Colonic mucosa (tissue), 4 donors: ENCODE data around the gene KRTAP12-2. TPM values are rescaled to one million over a fixed set of nuclear protein-coding genes. Genes with fewer than 3 reads are reported as not detected.

Experiments
- DNase-seq: peaks from one replicate; pipeline ENCODE4 v3.0.0-alpha.2; 2020
- H3K27ac ChIP-seq: fragments of 200-600 bp; one replicate; pipeline ENCODE4 v1.8.0; 2021
- H3K27me3 ChIP-seq: fragments of 200-600 bp; one replicate; pipeline ENCODE4 v1.8.0; 2021
- H3K36me3 ChIP-seq: fragments of 200-600 bp; one replicate; pipeline ENCODE4 v1.8.0; 2021
- H3K4me1 ChIP-seq: fragments of 200-600 bp; one replicate; pipeline ENCODE4 v1.8.0; 2021; ENCODE audit warnings: mild to moderate bottlenecking
- H3K4me3 ChIP-seq: fragments of 200-600 bp; one replicate; pipeline ENCODE4 v1.8.0; 2021
- H3K9ac ChIP-seq, 2 donors: one replicate each; pipeline ENCODE4 v1.7.0; 2013; ENCODE audit warnings: control low read depth in 2 of 2, low read depth in 2 of 2, low read length in 2 of 2
- H3K9me3 ChIP-seq: fragments of 200-600 bp; one replicate; pipeline ENCODE4 v1.8.0; 2021
- intact Hi-C: fragments of 100-400 bp; cut with DNase I; formaldehyde crosslinking; loops from one replicate; pipeline ENCODE4 v1.14.1; 2022
- total RNA-seq, 2 donors: library from RNA; stranded (reverse); fragmentation: NEBNext Ultra II Directional in 1 of 2; extraction: Animal tissue kit (Norgen Biotek cat#: 25700) in 1 of 2; gene quantifications; one replicate each; pipeline ENCODE4 v1.2.1, GENCODE V29; 2021
- TF ChIP-seq, protein P1 (sequence below): fragments of 200-600 bp; IDR thresholded peaks from one replicate; pipeline ENCODE4 v1.8.0; 2022; ENCODE audit warnings: antibody characterized with exemption, mild to moderate bottlenecking
- donor health status: healthy.
- donor health status: DM: no; HTN: no; CAD: no.
- donor health status: DM: no; HTN: no; CAD: no.

The KRTAP12-2 gene
- total RNA-seq, 2 donors from 2014 or later = not detected

DNA sequence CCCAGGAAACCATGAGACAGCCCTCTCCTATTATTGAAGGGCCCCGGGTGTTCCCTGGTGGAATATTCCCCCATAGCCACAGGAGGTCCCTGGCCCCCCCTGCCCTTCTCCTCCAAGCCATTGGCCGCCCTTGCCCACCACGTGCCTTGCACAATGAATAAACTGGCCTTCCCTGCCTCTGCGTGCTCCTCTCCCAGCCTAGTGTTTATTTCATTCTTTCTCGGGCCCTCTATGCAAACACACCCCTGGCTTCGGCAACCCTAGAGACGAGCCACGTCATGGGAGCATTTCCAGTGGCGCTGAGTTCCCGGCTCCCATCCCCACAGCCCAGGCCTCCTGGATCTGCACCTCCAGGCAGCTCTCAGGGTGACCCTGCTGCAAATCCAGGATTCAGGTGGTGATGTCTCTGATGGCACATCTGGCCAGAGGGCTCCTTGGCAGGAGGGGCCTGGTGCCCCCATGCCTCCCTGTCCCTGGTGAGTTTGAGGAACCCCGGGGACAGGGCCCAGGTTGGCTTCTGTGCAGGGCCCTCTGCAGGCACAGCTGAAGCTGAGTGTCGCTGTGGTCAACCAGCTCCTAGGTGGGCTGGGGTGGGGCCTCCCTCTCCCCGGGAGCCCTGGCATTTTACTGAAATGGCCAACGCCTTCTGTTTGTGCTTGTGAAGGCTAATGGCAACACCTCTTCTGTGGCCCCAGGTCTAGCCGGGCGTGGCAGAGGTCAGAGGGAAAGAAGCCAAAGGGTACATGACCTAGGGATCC lies 36.4 kb upstream of the KRTAP12-2 start:
- Histone ChIP-seq H3K9ac (no peak overlapping the region), H3K36me3 (no peaks in the 10 kb centered on the region), H3K4me1 (no peaks in the 10 kb centered on the region), H3K27me3 (peaks cover 30% of the 10 kb centered on the region), H3K27ac (no peak overlapping the region), H3K4me3 (no peak overlapping the region), H3K9me3 (no peaks in the 10 kb centered on the region)
- peak; percentile 11 for DNase-seq
- TF ChIP-seq, protein P1, sequence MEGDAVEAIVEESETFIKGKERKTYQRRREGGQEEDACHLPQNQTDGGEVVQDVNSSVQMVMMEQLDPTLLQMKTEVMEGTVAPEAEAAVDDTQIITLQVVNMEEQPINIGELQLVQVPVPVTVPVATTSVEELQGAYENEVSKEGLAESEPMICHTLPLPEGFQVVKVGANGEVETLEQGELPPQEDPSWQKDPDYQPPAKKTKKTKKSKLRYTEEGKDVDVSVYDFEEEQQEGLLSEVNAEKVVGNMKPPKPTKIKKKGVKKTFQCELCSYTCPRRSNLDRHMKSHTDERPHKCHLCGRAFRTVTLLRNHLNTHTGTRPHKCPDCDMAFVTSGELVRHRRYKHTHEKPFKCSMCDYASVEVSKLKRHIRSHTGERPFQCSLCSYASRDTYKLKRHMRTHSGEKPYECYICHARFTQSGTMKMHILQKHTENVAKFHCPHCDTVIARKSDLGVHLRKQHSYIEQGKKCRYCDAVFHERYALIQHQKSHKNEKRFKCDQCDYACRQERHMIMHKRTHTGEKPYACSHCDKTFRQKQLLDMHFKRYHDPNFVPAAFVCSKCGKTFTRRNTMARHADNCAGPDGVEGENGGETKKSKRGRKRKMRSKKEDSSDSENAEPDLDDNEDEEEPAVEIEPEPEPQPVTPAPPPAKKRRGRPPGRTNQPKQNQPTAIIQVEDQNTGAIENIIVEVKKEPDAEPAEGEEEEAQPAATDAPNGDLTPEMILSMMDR = no peak
- intact Hi-C loops = no loop called here

DNA sequence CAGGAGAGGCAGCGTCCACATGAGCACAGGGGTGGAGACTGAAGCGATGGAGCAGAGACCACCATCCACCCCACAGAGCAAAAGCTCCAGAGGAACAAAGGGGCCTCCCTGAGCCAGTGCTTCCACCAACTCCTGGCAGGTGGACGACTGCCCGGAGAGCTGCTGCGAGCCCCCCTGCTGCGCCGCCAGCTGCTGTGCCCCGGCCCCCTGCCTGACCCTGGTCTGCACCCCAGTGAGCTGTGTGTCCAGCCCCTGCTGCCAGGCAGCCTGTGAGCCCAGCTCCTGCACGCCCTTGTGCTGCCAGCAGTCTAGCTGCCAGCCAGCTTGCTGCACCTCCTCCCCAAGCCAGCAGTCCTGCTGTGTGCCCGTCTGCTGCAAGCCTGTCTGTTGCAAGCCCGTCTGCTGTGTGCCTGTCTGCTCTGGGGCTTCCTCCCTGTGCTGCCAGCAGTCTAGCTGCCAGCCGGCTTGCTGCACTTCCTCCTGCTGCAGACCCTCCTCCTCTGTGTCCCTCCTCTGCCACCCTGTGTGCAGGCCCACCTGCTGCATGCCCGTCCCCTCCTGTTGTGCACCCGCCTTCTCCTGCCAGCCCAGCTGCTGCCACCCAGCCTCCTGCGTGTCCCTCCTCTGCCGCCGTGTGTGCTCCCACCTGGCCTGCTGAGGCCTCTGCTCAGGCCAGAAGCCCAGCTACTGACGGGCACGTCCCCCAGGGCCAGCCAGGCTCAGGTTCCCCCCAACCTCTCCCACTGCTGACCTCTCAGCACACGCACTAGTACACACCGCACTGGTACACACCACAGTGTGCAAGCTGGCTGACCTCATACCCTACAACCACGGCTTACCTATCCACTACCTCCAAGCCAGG lies 35.6 kb upstream of the KRTAP12-2 start:
- peaks cover 30% of the 10 kb centered on the region for H3K27me3 ChIP-seq
- H3K4me1 ChIP-seq = no peaks in the 10 kb centered on the region
- TF ChIP-seq, protein P1 = no peak
- no peak overlapping the region for H3K4me3 ChIP-seq
- H3K9ac ChIP-seq = no peak overlapping the region
- intact Hi-C loops = no loop called here
- H3K36me3 ChIP-seq = no peaks in the 10 kb centered on the region
- H3K9me3 ChIP-seq = no peaks in the 10 kb centered on the region
- H3K27ac ChIP-seq = no peak overlapping the region
- peak; percentile 12 for DNase-seq

DNA sequence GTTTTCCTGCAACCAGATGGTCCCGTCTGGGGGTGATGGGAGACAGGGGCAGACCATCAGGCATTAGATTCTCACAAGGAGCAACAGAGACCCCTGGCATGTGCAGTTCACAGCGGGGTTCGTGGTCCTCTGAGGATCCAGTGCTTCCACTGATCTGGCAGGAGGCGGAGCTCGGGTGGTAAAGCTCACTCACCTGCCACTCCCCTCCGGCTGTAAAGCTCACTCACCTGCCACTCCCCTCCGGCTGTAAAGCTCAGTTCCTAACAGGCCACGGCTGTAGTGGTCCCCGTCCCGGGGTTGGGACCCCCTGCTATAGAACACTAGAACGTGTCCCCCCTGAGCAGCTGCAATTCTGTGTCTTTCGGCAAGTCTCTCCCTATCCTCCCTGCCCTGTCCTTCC lies 34.8 kb upstream of the KRTAP12-2 start:
- Histone ChIP-seq H3K9ac (no peak overlapping the region), H3K4me3 (no peak overlapping the region), H3K27me3 (peaks cover 22% of the 10 kb centered on the region), H3K27ac (no peak overlapping the region), H3K4me1 (no peaks in the 10 kb centered on the region), H3K9me3 (no peaks in the 10 kb centered on the region), H3K36me3 (no peaks in the 10 kb centered on the region)
- intact Hi-C loops = no loop called here
- peak; percentile 14 for DNase-seq
- TF ChIP-seq, protein P1 = no peak

DNA sequence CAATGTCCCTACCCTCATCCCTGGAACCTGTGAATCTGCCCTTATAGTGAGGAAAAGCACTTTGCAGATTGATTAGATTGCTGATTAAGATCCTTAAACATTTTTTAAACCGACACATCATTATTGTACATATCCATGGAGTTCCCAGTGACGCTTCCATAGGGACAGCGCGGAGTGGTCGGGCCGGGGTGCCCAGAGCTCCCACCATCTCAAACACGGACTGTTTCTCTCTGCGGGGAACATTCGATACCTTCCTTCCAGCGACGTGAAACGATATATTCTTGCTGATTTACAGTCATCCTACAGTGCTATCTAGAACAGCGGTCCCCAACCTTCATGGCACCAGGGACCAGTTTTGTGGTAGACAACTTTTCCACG lies 34.3 kb upstream of the KRTAP12-2 start:
- no peak overlapping the region for H3K4me3 ChIP-seq
- H3K36me3 ChIP-seq = no peaks in the 10 kb centered on the region
- intact Hi-C loops = no loop called here
- H3K27me3 ChIP-seq = peaks cover 17% of the 10 kb centered on the region
- no peaks in the 10 kb centered on the region for H3K4me1 ChIP-seq
- TF ChIP-seq, protein P1 = no peak
- no peak overlapping the region for H3K9ac ChIP-seq
- no peak for DNase-seq
- no peak overlapping the region for H3K27ac ChIP-seq
- H3K9me3 ChIP-seq = no peaks in the 10 kb centered on the region

DNA sequence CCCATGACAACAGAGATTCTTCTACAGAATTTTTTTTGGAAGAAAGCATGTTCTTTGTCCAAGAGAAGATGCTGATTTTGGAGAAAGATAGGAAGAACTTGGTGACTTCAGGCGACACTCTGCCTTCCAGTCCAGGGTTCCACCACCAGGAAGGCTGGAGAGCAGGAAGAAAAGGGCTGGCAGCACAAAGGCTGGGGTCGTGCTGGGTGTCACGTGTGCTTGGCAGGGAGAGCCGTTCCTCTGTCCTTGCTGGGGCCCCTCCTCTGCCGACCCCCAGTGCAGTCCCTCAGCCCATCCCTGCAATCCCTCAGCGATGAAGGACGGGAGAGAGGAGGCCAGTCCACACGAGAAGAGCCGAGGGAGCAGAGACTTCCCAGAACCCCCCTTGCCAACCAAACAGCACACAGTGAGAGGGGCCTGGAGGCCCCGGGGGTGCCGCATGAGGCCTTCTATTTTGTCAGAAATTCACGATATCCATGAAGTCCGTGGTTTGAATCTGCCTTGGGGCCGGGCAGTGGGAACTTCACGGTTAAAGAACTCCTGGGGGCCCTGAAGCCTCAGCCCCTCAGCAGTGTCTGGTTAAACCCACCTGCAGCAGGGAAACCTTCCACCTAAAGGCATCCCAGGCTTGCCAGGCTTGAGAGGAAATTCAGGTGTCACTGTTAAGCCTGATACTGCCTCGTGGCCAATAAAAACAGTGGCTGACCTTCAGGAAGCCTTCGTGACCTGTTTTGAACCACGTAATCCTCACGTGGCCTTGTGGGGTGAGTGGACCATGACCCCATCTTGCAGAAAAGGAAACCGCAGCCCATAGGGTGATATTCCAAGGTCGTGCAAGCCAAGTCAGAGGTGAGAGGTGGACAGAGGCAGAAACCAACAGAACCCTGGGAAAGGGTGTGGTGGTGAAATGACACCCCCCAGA lies 33.6 kb upstream of the KRTAP12-2 start:
- Histone ChIP-seq H3K4me1 (no peaks in the 10 kb centered on the region), H3K9ac (no peak overlapping the region), H3K4me3 (no peak overlapping the region), H3K27ac (no peak overlapping the region), H3K36me3 (no peaks in the 10 kb centered on the region), H3K9me3 (no peaks in the 10 kb centered on the region), H3K27me3 (peaks cover 16% of the 10 kb centered on the region)
- DNase-seq = no peak
- TF ChIP-seq, protein P1 = no peak
- intact Hi-C loops = no loop called here
